GM18951 (cell line): Measurements from ENCODE around the gene CCDC47.
A peak's percentile ranks its signal among the peaks of the same experiment; 100 is the strongest.
"Not testable (repeated sequence)": the region's sequence is repeated elsewhere in the genome, so short reads cannot be mapped to it uniquely, and the experiment has no call there.

ENCODE experiments used
- POLR2A ChIP-seq: IDR thresholded peaks from 4 replicates; pipeline ENCODE4 v1.6.1; 2011; ENCODE audit warnings: mild to moderate bottlenecking; ENCODE audit not compliant: insufficient read length, insufficient read depth; ENCODE audit errors: extremely low read depth
- in situ Hi-C: fragments of 300-500 bp; cut with MboI; formaldehyde crosslinking; loops from one replicate; pipeline ENCODE4 v1.12.0; 2022; ENCODE audit warnings: low sequenced_read_pairs, mixed read lengths, inconsistent platforms; ENCODE audit not compliant: unreplicated experiment

CCDC47 gene

DNA sequence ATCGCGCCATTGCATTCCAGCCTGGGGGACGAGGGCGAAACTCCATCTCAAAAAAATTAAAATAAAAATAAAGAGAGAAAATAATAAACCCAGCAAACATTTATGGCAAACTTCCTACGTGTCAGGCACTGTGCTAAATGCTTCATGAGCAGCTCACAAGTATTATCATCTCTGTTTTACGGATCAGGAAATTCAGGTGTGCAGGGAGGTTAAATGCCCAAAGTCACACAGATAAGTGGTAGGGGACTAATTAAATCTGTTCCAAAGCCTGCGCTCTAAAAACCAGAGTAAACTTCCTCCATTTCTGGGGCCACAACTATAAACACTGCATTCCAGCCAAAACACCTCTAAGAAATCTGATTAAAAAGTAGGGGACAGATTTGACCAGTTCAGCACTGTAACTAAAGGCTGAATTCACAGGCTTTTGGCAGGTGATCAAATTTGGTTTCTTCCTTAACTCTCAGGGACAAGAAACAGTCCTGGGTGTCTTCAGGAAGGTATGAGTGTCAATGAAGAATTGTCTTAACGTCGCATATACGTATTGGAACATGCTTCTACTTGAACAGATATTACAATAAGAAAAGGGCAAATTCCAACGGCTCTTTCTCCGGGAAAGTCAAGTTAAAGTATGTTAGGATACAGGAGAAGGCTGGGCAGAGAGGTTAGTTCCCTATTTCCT, 32.8 kb downstream of the CCDC47 start:
- no peak for TF ChIP-seq POLR2A
- in situ Hi-C loops: no loop called here

DNA sequence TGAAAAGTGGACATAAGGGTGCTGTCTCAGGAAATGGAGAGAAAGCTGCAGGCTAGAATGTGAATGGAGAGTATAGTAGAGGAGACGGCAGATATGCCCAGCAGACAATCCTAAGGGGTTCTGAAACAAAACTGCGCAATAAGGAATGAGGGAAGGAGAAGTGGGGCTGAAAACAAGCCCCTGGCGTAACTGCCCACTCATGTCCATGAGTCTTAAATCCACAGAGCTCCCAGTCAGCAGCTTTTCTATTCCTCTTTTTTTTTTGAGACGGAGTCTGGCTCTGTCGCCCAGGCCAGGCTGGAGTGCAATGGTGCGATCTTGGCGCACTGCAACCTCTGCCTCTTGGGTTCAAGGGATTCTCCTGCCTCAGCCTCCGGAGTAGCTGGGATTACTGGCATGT, 37.7 kb downstream of the CCDC47 start:
- in situ Hi-C loops: no loop called here
- TF ChIP-seq POLR2A: no peak

DNA sequence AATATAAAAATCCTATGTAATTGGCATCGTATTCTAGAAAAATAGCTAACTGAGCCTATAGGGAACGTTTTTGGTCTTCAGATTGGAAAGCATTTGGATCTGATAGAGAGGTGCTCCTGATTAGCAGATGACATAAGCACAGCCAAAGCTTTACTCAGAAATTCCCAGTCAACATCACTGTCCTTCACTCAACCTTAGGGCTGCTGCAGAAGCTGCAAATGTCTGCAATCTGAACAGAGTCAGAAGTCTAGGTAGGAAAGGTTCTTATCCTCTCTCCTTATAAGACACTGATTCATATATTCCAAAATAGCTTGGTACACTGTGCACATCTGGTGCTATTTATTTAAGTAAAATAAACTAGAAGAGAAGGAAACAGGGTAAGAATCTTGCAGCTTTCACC, 51.0 kb downstream of the CCDC47 start:
- in situ Hi-C loops: no loop called here
- no peak for TF ChIP-seq POLR2A

DNA sequence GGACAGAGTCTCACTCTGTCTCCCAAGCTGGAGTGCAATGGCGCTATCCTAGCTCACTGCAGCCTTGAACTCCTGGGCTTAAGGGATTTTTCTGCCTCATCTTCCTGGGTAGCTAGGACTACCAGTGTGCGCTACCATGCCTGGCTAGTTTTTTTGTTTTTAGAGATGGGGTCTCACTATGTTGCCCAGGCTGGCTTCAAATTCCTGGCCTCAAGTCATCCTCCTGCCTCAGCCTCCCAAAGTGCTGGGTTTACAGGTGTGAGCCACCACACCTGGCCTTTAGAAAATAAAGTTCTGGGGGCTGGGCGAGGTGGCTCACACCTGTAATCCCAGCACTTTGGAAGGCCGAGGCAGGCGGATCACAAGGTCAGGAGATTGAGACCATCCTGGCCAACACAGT, 53.2 kb downstream of the CCDC47 start:
- in situ Hi-C loops: not testable (repeated sequence)

DNA sequence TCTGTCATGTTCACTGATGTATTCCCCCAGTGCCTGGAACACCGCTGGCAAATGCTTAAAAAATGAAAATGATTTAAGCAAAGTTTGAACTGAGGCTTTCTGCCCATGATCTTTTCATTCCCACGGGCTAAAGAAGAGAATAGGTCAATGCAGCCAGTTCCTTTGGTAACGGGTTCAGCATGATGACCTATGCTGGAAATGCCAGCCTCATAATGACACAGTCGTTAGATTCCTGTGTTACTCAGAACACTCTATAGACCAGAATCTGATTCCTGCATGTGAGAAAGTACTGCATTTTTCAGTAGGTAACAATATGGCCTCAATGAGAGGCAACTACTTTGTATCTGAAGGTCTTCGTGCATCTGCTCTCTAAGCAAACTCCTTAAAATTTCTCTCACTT, 54.4 kb downstream of the CCDC47 start:
- TF ChIP-seq POLR2A: no peak
- in situ Hi-C loops: no loop called here

DNA sequence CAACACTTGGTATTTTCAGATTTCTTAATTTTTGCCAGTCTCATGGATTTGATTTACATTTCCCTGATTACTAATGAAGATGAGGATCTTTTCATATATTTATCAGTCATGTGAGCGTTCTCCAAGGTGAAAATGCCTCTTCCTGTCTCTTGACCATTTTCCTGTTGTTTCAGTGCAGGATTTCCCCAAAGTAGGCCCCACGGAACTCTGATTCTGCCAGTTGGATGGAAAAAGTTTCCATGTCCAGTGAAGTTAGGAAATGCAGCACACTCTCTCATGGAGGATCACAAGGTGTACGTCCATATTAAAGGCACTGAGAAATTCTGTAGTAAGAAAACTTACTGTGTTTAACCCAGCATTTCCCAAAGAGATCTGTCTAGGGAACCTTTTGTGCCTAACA, 57.0 kb downstream of the CCDC47 start:
- in situ Hi-C loops: no loop called here
- no peak for TF ChIP-seq POLR2A

DNA sequence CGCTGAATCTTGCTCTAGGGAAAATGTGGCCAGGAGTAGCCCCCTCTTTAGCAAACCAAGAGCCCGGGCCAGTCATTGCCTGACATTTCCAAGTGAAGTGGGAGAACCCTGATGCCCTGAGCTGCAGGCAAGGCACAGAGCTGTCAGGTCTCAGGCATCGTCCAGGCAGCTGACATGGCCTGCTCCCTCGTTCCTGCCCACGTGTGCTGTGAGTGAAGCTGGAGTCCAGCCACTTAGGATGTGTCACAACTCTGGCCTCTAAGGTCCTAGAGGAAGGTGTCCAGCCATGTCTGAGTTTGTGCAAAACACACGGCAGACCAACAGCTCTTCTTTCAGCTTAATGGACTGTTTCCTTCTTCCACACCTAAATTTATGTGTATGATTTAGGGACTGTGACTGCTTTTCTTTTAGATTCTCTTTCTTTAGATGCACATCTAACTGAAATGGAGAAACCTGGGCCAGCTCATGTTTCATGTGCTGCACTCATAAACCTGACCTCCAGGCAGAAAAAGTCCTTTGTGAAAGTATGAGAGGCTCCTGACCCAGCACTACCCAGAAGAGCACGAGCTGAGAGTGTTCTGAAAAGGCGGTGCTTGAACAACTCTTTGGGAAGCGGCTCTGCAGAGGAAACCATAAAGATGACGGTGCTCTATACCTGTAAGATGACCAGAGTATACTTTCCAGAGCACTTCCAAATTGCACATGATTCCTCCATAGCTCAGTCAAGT, 58.7 kb downstream of the CCDC47 start:
- TF ChIP-seq POLR2A: no peak
- in situ Hi-C loops: no loop called here

DNA sequence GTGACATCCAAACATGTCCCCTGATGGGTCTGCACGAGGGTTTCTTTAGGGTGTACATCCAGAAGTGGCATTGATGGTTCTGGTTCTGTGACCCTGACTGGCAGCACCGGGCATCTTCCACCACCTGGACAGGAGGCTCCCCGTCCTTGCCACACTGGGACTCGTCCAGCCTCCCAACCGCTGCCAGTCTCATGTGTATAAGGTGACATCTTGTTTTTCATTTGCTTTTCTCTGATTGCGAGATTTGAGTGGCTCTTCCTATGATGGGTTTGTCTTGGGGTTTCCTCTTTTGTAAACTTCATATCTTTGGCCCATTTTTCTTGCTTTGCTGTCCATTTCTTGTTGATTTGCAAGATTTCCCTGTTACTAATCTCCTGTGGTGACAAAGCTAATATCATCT, 64.3 kb downstream of the CCDC47 start:
- in situ Hi-C loops: no loop called here
- TF ChIP-seq POLR2A: no peak

DNA sequence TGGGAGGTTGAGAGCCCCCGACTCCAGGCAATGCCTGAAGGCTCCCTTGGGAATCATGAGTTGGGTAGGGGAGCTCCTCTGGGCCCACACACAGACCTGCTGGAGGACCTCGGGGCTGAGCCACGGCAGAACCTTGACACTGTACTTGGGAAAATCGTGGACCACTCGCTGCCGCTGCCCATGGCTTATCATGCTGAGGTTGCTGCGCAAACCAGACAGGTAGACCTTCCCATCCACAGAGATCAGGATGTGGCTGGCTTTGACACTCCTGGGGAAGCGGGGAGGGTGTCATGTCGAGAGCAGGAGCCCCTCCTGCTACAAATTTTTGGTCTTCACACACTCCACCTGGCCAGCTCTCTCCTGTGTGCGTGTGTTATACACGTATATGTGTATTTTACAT, 66.2 kb downstream of the CCDC47 start:
- in situ Hi-C loops: no loop called here
- TF ChIP-seq POLR2A: no peak

DNA sequence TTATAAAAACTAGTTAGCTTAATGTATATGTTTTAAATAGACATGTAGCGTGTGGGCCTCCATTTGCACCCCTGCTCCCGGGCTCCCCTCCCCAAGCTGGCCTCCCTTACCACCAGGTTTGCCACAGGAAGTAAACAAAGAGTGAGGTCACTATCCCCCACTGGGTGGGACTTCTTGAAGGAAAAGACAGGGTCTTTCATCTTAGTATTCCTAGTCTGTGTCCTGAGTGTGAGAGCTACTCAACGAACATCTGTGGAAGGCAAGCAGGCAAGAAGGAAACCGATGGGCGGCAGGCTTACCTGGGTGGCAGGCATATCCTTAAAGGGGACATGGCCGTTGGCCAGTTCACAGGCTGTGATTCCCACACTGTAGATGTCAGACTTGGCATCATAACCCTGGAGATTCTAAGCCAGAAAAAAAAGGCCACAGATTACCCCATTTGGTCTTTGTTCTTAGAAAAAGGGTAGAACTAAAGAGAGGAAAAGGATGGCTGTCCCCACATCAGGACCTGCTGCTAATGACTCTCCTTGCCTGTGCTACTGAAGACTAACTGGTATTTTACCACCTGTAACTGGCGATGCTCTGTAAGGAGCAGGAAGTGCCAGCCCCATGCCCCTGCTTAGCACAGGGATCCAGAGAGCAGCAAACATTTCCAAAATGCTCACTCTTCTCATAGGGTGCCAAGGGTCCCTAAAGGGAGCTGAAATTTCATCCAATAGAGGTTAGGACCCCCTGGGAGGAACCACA, 66.9 kb downstream of the CCDC47 start:
- TF ChIP-seq POLR2A: no peak
- in situ Hi-C loops: no loop called here

DNA sequence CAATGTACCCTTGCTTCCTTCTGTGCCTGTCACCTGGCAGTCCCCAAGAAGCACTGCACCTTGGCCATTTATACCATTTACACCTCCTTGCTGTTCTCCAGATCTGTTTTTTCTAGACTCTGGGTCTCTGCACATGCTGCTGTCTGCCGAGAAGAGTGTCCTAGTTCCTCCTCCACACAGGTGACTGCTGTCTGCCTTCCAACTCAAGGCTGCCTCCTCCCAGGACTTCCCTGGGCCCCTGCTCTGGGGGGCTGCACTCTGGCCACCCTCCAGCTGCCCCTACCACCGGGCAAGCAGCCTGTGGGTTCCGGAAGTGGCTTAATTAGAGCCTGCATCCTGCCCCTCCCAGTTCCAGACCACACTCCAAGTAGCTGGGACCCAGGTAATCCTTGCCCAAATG, 67.7 kb downstream of the CCDC47 start:
- in situ Hi-C loops: no loop called here
- TF ChIP-seq POLR2A: no peak

DNA sequence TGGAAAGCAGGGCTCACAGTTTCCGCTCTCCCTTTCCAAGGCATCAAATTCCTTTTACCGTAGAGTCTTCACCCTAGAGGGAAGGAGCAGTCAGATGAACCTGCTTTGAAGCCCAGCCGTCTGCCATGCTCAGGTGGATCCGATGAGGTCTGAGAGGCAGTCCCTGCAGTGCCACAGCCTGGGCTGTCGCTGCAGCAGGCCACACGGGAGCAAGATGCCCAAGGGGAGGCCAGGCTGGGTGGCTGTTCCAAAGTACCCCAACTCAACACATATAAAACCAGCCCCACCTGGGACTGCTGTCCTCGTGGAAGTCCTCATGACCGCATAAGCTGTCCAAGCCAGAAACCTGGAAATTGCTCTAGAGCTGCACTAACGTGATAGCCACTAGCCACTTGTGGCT, 68.6 kb downstream of the CCDC47 start:
- TF ChIP-seq POLR2A: peak; percentile 13
- in situ Hi-C loops: no loop called here

DNA sequence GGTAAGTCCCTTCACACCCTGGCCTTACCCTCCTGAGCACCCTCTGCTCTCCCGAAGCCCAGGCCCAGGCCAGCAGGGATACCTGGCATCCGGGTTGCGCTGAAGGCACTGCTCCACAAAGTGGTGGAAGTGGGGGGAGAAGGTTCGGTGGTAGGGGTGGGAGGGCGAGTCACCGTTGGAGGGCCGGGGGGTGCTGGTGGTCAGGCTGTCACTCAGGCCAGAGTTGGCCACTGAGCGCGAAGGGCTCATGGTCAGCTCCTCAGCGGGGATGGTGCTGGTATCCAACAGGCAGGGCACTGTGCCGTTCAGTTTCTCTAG, 69.2 kb downstream of the CCDC47 start:
- TF ChIP-seq POLR2A: peak; percentile 8
- in situ Hi-C loops: no loop called here
